Upper lobe of right lung (tissue), 1 donor: ENCODE results near the gene RAB8B. TPM values are rescaled to one million over a fixed set of nuclear protein-coding genes. Genes with fewer than 3 reads are reported as not detected.
A peak's percentile ranks its signal among the peaks of the same experiment; 100 is the strongest.

Source experiments
- ATAC-seq: fragments of 200-7000 bp; cut with Tn5 transposase; one replicate; pipeline ENCODE4 v1.9.1; 2020; ENCODE audit warnings: mild to moderate bottlenecking, moderate library complexity
- DNase-seq: peaks from one replicate; pipeline ENCODE4 v3.0.0-alpha.2; 2020
- H3K27ac ChIP-seq: fragments of 200-600 bp; one replicate; pipeline ENCODE4 v1.8.0; 2022
- H3K27me3 ChIP-seq: fragments of 200-600 bp; one replicate; pipeline ENCODE4 v1.8.0; 2022; ENCODE audit warnings: mild to moderate bottlenecking
- H3K36me3 ChIP-seq: fragments of 200-600 bp; one replicate; pipeline ENCODE4 v1.8.0; 2022
- H3K4me1 ChIP-seq: fragments of 200-600 bp; one replicate; pipeline ENCODE4 v1.8.0; 2022
- H3K4me3 ChIP-seq: fragments of 200-600 bp; one replicate; pipeline ENCODE4 v1.8.0; 2022; ENCODE audit warnings: mild to moderate bottlenecking
- H3K9me3 ChIP-seq: fragments of 200-600 bp; one replicate; pipeline ENCODE4 v1.8.0; 2022
- intact Hi-C: fragments of 100-400 bp; cut with DNase I; formaldehyde crosslinking; loops from one replicate; pipeline ENCODE4 v1.11.0; 2022
- total RNA-seq: library from RNA; stranded (reverse); fragmentation: NEBNext Ultra II Directional; extraction: Animal tissue kit (Norgen Biotek cat#: 25700); gene quantifications from one replicate; pipeline ENCODE4 v1.2.1, GENCODE V29; 2021
- TF ChIP-seq, protein P1 (sequence below): fragments of 200-600 bp; IDR thresholded peaks from one replicate; pipeline ENCODE4 v1.8.0; 2022; ENCODE audit warnings: antibody characterized with exemption
- donor health status: DM: no; HTN: yes; CAD: no; lungs with severe emphysema.

Gene RAB8B
- total RNA-seq, 1 donor from 2014 or later, result 54.5 TPM

DNA sequence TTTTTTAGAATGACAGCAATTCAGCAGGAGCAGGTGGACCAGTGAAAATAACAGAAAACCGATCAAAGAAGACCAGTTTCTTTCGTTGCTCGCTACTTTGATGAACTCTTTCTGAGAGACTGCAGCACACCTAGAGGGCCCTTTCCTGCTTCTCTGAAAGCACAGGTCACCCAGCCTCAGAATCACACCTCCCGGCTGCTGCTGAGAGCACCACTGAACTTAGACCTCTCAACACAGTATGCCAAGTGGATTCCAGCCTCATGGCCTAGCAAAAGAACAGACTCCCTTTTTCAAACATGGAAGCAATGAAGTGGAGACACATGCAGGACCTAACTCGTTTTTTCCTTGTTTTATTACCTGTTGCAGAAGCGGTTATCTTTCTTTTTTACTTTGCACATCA, 74.1 kb downstream of the RAB8B start:
- Histone ChIP-seq H3K36me3 (peaks cover 60% of the 10 kb centered on the region), H3K27me3 (no peaks in the 10 kb centered on the region), H3K4me1 (no peaks in the 10 kb centered on the region), H3K27ac (no peak overlapping the region), H3K9me3 (no peaks in the 10 kb centered on the region), H3K4me3 (no peak overlapping the region)
- ATAC-seq (no peak), DNase-seq (no peak)
- TF ChIP-seq, protein P1, sequence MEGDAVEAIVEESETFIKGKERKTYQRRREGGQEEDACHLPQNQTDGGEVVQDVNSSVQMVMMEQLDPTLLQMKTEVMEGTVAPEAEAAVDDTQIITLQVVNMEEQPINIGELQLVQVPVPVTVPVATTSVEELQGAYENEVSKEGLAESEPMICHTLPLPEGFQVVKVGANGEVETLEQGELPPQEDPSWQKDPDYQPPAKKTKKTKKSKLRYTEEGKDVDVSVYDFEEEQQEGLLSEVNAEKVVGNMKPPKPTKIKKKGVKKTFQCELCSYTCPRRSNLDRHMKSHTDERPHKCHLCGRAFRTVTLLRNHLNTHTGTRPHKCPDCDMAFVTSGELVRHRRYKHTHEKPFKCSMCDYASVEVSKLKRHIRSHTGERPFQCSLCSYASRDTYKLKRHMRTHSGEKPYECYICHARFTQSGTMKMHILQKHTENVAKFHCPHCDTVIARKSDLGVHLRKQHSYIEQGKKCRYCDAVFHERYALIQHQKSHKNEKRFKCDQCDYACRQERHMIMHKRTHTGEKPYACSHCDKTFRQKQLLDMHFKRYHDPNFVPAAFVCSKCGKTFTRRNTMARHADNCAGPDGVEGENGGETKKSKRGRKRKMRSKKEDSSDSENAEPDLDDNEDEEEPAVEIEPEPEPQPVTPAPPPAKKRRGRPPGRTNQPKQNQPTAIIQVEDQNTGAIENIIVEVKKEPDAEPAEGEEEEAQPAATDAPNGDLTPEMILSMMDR, result no peak
- intact Hi-C loops, result no loop called here

DNA sequence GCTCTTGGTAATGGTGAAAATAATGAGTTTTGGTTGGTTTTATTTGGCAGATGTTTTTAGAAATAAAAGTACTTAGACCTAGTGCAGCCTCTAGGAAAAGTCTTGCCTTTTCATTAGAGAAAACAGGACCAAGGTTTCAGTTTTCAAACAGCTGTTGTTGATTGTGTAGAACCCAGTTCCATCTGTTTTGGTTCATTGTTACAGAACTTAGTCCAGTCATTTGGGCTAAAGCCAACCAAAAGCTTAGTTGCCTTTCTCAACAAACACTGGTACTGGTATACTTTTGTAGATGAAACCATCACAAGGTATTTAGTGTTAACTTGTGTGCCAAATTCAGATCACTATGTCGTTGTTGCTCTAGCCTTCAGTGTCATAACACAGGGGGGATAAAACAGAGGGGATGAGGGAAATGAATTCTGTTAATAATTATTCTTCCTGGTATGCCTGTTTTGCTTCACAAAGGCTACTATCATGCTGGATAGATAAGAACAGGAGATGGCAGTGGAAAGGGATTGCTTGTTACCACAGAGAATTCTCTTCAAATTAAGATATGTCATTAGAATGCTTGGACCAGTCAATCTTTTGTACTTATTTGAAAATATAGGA, 75.4 kb downstream of the RAB8B start:
- TF ChIP-seq, protein P1, result no peak
- Histone ChIP-seq H3K27me3 (no peaks in the 10 kb centered on the region), H3K4me1 (no peaks in the 10 kb centered on the region), H3K27ac (no peak overlapping the region), H3K36me3 (peaks cover 58% of the 10 kb centered on the region), H3K4me3 (no peak overlapping the region), H3K9me3 (no peaks in the 10 kb centered on the region)
- ATAC-seq, result no peak
- no peak for DNase-seq
- intact Hi-C loops, result no loop called here

DNA sequence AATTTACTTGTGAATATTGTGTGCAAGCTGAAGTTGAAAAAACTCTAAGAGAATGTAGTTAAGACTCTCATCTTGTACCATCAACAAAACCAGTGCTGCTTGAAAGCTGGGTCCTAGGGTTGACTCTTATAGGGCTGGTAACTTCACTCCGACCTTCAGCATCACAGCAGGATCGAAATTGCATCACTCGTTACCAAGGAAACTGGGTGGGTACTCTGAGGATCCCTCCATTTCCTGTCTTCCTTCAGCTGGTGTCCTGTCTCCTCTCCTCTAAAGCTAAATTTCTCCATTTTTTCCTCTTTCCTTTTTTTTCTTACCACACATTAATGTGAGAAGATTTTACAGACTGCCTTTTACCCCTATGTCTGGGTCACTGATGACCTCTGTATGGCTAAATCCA, 85.0 kb downstream of the RAB8B start:
- TF ChIP-seq, protein P1, result no peak
- H3K4me3 ChIP-seq, result no peak overlapping the region
- intact Hi-C loops, result loop anchor here (10.0 kb wide), 1 partner anchor 110 kb away; no protein-coding TSS in a partner anchor
- H3K9me3 ChIP-seq, result no peaks in the 10 kb centered on the region
- ATAC-seq (no peak), DNase-seq (no peak)
- H3K4me1 ChIP-seq, result peaks cover 11% of the 10 kb centered on the region
- no peaks in the 10 kb centered on the region for H3K27me3 ChIP-seq
- H3K27ac ChIP-seq, result no peak overlapping the region
- H3K36me3 ChIP-seq, result no peaks in the 10 kb centered on the region

DNA sequence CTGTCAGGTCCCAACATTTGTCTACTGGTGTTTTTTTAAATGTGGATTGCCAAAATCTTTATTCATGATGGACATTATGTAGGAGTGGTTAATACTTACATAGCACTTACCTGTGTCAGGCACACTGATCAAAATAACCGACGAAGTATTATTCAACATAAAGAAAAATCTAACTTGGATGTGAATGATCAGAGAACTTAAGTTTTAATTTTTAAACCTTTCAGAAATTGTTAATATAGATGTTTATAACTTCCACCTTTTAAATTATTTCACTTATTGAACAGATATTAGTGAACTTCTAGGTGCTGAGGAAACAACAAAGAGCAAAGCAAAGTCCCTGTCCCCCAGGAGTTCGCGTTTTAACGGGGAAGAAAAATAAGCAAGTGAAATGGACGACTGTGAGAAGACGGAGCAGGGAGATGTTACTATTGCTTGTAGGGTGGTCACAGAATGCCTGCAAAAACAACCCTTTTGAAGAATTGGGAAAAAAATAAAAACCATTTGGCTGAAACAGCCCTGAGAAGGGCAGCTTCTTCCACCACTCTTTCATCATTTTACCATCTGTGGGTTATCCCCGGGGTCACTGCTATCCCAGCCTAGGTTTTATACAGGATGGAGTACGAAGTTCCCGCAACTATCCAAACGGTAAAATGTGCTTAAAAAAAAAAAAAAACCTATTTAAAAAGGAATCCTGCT, 87.1 kb downstream of the RAB8B start:
- no peaks in the 10 kb centered on the region for H3K9me3 ChIP-seq
- intact Hi-C loops, result loop anchor here (10.0 kb wide), 1 partner anchor 112 kb away; no protein-coding TSS in a partner anchor
- TF ChIP-seq, protein P1, result no peak
- H3K4me1 ChIP-seq, result peaks cover 11% of the 10 kb centered on the region
- H3K27ac ChIP-seq, result peak overlapping the region; percentile 80
- H3K4me3 ChIP-seq, result peak overlapping the region; percentile 82
- no peaks in the 10 kb centered on the region for H3K27me3 ChIP-seq
- peaks cover 4% of the 10 kb centered on the region for H3K36me3 ChIP-seq
- DNase-seq (no peak), ATAC-seq (no peak)

DNA sequence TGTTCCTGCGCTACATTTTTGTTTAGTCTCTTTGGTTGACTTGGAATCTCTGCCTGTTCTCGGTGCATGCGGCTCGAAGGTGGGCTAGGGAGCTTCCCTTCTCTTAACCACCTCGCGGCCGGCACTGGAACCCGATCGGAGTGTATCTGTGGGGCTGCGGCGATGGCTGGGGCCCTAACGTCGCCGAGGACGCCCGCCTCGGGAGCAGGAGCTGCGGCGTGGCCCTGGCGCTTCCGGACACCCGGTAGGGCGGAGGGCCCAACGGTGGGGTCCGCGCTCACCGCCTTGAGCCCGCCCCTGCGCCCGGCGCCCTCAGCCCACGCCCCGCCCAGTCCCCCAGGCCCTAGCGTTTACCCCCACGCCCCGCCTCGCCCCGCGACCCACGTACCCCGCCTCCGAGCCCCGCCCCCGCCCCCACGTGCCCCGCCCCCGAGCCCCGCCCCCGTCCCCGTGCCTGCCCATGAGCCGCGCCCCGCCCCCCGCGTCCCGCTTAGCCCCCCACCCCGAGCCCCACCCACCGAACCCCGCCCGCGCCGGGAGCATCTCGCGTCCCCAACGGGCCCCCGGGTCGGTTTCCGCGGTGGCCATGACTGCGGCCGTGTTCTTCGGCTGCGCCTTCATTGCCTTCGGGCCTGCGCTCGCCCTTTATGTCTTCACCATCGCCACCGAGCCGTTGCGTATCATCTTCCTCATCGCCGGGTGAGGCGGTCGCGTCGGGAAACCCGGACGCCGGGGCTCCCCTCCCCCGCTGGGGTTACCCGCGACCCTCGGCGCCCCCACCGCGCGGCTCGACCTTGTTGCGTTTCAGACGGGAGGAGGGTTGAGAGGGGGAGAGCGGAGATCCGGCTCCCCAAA, 87.9 kb downstream of the RAB8B start, which contains the start of gene APH1B:
Gene APH1B, plus strand, starts transcription at position 568 of the 855 bp plus-strand sequence. Its CDS starts 19 bp downstream, at position 587.
- peaks cover 13% of the 10 kb centered on the region for H3K4me1 ChIP-seq
- no peaks in the 10 kb centered on the region for H3K27me3 ChIP-seq
- H3K9me3 ChIP-seq, result no peaks in the 10 kb centered on the region
- peak within 1 kb of the TSS; percentile 82 for H3K4me3 ChIP-seq
- intact Hi-C loops, result loop anchor here (10.0 kb wide), 1 partner anchor 112 kb away; no protein-coding TSS in a partner anchor
- TF ChIP-seq, protein P1, result no peak
- ATAC-seq, result peak; percentile 97
- peak; percentile 93 for DNase-seq
- H3K27ac ChIP-seq, result peak within 1 kb of the TSS; percentile 89
- peaks cover 4% of the 10 kb centered on the region for H3K36me3 ChIP-seq
